H1 (cell line): ENCODE results near the gene SKAP1.

Experiments
- ASH2L ChIP-seq: fragments of 200-600, 300-600 bp; sonication (generic); IDR thresholded peaks from one replicate; pipeline ENCODE4 v1.7.1; 2017; ENCODE audit warnings: low read length
- FOSL1 ChIP-seq: IDR thresholded peaks from 2 replicates; pipeline ENCODE4 v1.6.1; 2011; ENCODE audit warnings: mild to moderate bottlenecking, low read depth, low read length, moderate library complexity; ENCODE audit not compliant: insufficient read depth
- KDM4A ChIP-seq: IDR thresholded peaks from one replicate; pipeline ENCODE4 v1.7.1; 2012; ENCODE audit warnings: low read depth, mild to moderate bottlenecking, moderate library complexity, low read length, inconsistent platforms; ENCODE audit not compliant: severe bottlenecking
- POLR2A ChIP-seq, 2 experiments: IDR thresholded peaks; 1 replicate in 1 of 2; 2 replicates in 1 of 2; pipeline ENCODE4 v1.6.1; 2011; ENCODE audit warnings: low read depth in 2 of 2, low read length in 2 of 2, mild to moderate bottlenecking in 2 of 2; ENCODE audit errors: control extremely low read depth in 1 of 2
- POU5F1 ChIP-seq: IDR thresholded peaks from 2 replicates; pipeline ENCODE4 v1.6.1; 2011; ENCODE audit warnings: low read depth, mild to moderate bottlenecking, low read length, moderate library complexity
- SP1 ChIP-seq: IDR thresholded peaks from 2 replicates; pipeline ENCODE4 v1.6.1; 2011; ENCODE audit warnings: low read depth, low read length
- SP4 ChIP-seq: IDR thresholded peaks from 2 replicates; pipeline ENCODE4 v1.6.1; 2012; ENCODE audit warnings: low read length, inconsistent platforms
- SRF ChIP-seq: IDR thresholded peaks from 2 replicates; pipeline ENCODE4 v1.6.1; 2011; ENCODE audit warnings: mild to moderate bottlenecking, low read depth, low read length, moderate library complexity
- TAF7 ChIP-seq: optimal IDR thresholded peaks from 2 replicates; pipeline ENCODE3; 2011; ENCODE audit warnings: low read depth, mild to moderate bottlenecking, inconsistent platforms, low read length, moderate library complexity, borderline replicate concordance
- ZNF274 ChIP-seq: IDR thresholded peaks from 2 replicates; pipeline ENCODE4 v1.7.0; 2012; ENCODE audit warnings: low read length, borderline replicate concordance; ENCODE audit errors: extremely low read depth
- TF ChIP-seq, protein P1 (sequence below), 3 experiments: IDR thresholded peaks; 1 replicate in 2 of 3; 2 replicates in 1 of 3; pipeline versions ENCODE4 v1.5.1 to v1.6.1; 2011; ENCODE audit warnings: low read length in 3 of 3, mild to moderate bottlenecking in 3 of 3, inconsistent platforms in 2 of 3, low read depth in 1 of 3, moderate library complexity in 1 of 3; ENCODE audit not compliant: insufficient read depth in 1 of 3; ENCODE audit errors: control extremely low read depth in 1 of 3
- TF ChIP-seq, protein P2 (sequence below): IDR thresholded peaks from 2 replicates; pipeline ENCODE4 v1.6.1; 2012; ENCODE audit warnings: inconsistent platforms

DNA sequence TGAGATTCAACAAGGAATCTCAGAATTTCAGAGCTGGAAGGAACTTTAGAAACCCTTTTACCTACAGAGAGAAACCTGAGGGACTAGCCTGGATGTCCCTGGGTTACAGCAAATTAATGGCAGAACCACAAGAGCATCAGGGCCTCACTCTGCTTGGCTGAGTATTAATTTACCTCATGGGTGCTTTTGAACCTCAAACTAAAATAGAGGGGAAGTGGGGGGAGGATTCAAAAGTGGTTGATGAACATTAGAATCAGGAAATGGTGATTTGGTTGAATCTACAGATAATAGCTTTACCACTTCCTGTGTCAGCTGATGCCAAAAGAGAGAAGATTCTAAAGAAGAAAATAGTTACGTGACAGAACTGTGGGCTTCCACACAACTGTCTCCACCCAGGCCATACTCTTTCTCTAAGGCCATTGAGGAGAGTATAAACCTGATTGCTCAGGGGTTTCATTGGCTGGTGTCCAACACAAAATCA lies 11.3 kb upstream of the SKAP1 start:
- TF ChIP-seq POLR2A (IDR thresholded peaks at IDR 0.05; ENCODE audit: control extremely low read depth in 1 of 2, low read depth in 2 of 2, low read length in 2 of 2) (no peak), SP1 (no peak), ZNF274 (no peak), TAF7 (no peak), SP4 (no peak), KDM4A (no peak), ASH2L (no peak), POU5F1 (no peak), SRF (no peak), FOSL1 (no peak)
- TF ChIP-seq, protein P1, sequence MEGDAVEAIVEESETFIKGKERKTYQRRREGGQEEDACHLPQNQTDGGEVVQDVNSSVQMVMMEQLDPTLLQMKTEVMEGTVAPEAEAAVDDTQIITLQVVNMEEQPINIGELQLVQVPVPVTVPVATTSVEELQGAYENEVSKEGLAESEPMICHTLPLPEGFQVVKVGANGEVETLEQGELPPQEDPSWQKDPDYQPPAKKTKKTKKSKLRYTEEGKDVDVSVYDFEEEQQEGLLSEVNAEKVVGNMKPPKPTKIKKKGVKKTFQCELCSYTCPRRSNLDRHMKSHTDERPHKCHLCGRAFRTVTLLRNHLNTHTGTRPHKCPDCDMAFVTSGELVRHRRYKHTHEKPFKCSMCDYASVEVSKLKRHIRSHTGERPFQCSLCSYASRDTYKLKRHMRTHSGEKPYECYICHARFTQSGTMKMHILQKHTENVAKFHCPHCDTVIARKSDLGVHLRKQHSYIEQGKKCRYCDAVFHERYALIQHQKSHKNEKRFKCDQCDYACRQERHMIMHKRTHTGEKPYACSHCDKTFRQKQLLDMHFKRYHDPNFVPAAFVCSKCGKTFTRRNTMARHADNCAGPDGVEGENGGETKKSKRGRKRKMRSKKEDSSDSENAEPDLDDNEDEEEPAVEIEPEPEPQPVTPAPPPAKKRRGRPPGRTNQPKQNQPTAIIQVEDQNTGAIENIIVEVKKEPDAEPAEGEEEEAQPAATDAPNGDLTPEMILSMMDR (IDR thresholded peaks at IDR 0.05; ENCODE audit: control extremely low read depth in 1 of 3, insufficient read depth in 1 of 3, low read depth in 1 of 3, low read length in 3 of 3): no peak
- TF ChIP-seq, protein P2, sequence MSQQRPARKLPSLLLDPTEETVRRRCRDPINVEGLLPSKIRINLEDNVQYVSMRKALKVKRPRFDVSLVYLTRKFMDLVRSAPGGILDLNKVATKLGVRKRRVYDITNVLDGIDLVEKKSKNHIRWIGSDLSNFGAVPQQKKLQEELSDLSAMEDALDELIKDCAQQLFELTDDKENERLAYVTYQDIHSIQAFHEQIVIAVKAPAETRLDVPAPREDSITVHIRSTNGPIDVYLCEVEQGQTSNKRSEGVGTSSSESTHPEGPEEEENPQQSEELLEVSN: no peak
